HFFc6 (cell line): ENCODE results near the gene MKS1. TPM values are rescaled to one million over a fixed set of nuclear protein-coding genes. Genes with fewer than 3 reads are reported as not detected.

Source experiments
- DNase-seq: peaks from one replicate; pipeline ENCODE4 v3.0.0-alpha.2; 2018
- H3K27ac Mint-ChIP-seq: 2 replicates; pipeline ENCODE4 v1.8.0; 2020; ENCODE audit warnings: mild to moderate bottlenecking, mixed read lengths
- H3K27me3 Mint-ChIP-seq: 2 replicates; pipeline ENCODE4 v1.8.0; 2021; ENCODE audit warnings: mild to moderate bottlenecking, moderate library complexity, mixed read lengths; ENCODE audit not compliant: insufficient read depth
- H3K36me3 Mint-ChIP-seq: 2 replicates; pipeline ENCODE4 v1.8.0; 2021; ENCODE audit warnings: low read depth, mixed read lengths
- H3K4me1 Mint-ChIP-seq: 2 replicates; pipeline ENCODE4 v1.8.0; 2020; ENCODE audit warnings: low read depth, mixed read lengths
- H3K4me3 Mint-ChIP-seq: 2 replicates; pipeline ENCODE4 v1.8.0; 2020; ENCODE audit warnings: mild to moderate bottlenecking, moderate library complexity, mixed read lengths
- H3K9me3 Mint-ChIP-seq: 2 replicates; pipeline ENCODE4 v1.8.0; 2020; ENCODE audit warnings: mild to moderate bottlenecking, mixed read lengths
- long read RNA-seq: library from polyadenylated mRNA; unstranded; transcript quantifications from one replicate; pipeline ENCODE4 v2.0.0, GENCODE V29; 2019
- total RNA-seq, 6 experiments: library from RNA; stranded (reverse); fragmentation: NEBNext Ultra II Directional; extraction: Animal tissue kit (Norgen Biotek cat#: 25700); gene quantifications; 2 replicates in 1 of 6; 3 replicates in 5 of 6; pipeline ENCODE4 v1.2.3, GENCODE V29; 2021
- TF ChIP-seq, protein P1 (sequence below): fragments of 200-600 bp; sonication (generic); IDR thresholded peaks from 2 replicates; pipeline ENCODE4 v1.5.0; 2021; ENCODE audit warnings: antibody characterized with exemption, mild to moderate bottlenecking

Gene MKS1
- 10 to 100 TPM in 1 of 6 experiments, 1 to 10 TPM in 5; 8.3 to 10.4 (median 8.9) TPM for total RNA-seq
- long read RNA-seq, partial matches to known transcripts = 0 of 8 reads
- long read RNA-seq, other reads (novel, unspliced or antisense) = 4 of 8 reads

DNA sequence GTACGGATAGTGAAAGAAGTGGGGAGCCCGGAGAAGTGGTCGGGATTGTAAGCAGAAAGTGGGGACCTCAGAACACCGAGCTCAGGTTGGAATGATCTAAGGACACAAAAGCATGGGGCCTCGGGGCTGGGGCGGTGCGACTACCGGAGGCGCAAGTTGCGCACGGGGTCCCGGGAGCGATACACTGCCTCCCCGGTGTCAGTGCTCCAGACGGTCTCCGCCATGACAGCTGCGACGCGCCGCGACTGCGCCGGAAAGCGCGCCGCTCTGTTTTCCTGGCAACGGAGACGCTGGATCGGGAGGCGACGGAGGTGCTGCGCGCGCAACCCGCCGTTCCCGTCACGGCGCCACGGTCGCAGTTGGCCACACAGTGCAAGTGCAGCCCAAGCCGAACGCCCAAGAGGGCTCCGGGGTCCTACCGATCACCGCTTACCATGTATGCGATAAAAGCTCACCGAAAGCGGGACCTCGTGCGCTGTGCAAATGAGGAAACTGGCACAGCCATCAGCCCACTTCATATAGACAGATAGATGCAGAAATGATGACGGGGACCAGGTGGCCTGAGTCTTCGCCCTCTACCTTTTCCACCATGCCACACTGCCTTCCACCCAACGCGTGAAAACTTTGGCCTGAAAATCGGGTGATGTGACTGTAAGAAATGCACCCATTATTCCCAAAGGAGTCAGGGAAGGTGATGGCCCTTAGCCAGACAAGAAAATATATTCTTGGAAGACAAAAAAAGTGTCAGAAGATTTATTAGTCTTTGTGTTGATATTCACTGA lies at the start of gene MKS1:
MKS1 (minus strand) TSS at position 249 of the 782 bp plus-strand sequence; CDS start at position 224, 25 bp downstream.
- Mint-ChIP-seq H3K4me3 (peak within 1 kb of the TSS; percentile 89), H3K27me3 (no peaks in the 10 kb centered on the region), H3K9me3 (no peaks in the 10 kb centered on the region), H3K36me3 (no peaks in the 10 kb centered on the region), H3K27ac (peak within 1 kb of the TSS; percentile 88), H3K4me1 (peaks cover 23% of the 10 kb centered on the region)
- TF ChIP-seq, protein P1, sequence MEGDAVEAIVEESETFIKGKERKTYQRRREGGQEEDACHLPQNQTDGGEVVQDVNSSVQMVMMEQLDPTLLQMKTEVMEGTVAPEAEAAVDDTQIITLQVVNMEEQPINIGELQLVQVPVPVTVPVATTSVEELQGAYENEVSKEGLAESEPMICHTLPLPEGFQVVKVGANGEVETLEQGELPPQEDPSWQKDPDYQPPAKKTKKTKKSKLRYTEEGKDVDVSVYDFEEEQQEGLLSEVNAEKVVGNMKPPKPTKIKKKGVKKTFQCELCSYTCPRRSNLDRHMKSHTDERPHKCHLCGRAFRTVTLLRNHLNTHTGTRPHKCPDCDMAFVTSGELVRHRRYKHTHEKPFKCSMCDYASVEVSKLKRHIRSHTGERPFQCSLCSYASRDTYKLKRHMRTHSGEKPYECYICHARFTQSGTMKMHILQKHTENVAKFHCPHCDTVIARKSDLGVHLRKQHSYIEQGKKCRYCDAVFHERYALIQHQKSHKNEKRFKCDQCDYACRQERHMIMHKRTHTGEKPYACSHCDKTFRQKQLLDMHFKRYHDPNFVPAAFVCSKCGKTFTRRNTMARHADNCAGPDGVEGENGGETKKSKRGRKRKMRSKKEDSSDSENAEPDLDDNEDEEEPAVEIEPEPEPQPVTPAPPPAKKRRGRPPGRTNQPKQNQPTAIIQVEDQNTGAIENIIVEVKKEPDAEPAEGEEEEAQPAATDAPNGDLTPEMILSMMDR = peak; percentile 79
- peak; percentile 92 for DNase-seq

DNA sequence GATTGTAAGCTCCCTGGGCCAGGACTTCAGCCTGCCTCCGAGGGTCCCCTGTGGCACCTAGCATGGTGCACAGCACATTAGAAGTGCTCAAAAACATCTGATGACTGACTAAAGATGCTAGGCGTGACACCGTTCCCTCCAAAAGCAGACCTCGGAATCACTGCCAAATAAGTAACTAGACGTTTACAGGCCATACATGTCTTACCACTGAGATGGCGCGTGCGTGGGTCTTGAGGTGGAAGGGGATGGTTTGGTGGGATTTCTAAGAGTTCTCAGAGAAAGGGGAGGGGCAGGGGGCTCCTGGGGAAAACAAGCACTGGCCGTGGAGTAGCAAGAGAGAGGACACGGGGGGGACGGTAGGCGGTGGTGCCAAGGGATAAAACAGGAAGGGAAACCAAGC lies 49.3 kb upstream of the MKS1 start:
- TF ChIP-seq, protein P1 = no peak
- no peak overlapping the region for H3K27ac Mint-ChIP-seq

DNA sequence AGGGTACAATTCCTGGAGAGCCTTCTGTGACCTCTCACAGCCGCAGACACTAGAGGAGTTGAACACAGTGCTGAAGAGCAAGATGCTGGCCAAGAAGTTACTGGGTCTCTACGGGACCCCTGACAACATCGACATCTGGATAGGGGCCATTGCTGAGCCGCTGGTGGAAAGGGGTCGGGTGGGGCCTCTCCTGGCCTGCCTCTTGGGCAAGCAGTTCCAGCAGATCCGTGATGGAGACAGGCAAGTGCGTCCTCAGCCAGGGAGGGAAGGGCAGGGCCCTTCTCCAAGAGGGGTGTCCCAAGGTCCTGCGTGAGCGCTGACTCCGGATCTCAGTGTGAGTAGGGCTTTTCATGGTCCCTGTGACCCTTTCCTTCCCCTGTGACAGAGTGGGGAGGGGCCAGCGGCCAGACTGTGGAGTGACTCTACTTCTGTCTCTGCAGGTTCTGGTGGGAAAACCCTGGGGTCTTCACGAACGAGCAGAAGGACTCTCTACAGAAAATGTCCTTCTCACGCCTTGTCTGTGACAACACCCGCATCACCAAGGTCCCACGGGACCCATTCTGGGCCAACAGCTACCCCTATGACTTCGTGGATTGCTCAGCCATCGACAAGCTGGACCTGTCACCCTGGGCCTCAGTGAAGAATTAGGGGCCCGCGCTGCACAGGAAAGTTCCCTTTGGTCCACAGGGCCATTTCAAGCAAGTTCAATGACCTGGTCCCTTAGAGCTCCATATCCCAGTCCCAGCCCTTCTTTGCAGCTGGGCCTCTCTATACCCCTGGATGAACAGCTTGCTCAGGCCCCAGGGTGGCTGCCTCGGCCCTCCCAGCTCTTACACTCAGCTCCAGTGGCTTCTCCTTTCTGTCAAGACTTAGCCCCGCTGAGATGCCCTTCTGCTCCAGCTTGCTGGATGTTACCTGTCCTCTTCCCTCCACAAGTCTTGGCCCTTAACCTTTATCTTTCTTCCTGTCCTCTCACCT lies 48.6 kb upstream of the MKS1 start:
- Mint-ChIP-seq H3K4me1 (no peaks in the 10 kb centered on the region), H3K36me3 (no peaks in the 10 kb centered on the region), H3K27ac (no peak overlapping the region), H3K4me3 (no peak overlapping the region), H3K27me3 (peaks cover 33% of the 10 kb centered on the region), H3K9me3 (no peaks in the 10 kb centered on the region)
- TF ChIP-seq, protein P1 = no peak
- no peak for DNase-seq

More for the DNA sequence above, 49.3 kb upstream of the MKS1 start:
- Mint-ChIP-seq H3K4me1 (no peaks in the 10 kb centered on the region), H3K27me3 (peaks cover 28% of the 10 kb centered on the region), H3K36me3 (no peaks in the 10 kb centered on the region), H3K9me3 (no peaks in the 10 kb centered on the region), H3K4me3 (no peak overlapping the region)
- DNase-seq = no peak

DNA sequence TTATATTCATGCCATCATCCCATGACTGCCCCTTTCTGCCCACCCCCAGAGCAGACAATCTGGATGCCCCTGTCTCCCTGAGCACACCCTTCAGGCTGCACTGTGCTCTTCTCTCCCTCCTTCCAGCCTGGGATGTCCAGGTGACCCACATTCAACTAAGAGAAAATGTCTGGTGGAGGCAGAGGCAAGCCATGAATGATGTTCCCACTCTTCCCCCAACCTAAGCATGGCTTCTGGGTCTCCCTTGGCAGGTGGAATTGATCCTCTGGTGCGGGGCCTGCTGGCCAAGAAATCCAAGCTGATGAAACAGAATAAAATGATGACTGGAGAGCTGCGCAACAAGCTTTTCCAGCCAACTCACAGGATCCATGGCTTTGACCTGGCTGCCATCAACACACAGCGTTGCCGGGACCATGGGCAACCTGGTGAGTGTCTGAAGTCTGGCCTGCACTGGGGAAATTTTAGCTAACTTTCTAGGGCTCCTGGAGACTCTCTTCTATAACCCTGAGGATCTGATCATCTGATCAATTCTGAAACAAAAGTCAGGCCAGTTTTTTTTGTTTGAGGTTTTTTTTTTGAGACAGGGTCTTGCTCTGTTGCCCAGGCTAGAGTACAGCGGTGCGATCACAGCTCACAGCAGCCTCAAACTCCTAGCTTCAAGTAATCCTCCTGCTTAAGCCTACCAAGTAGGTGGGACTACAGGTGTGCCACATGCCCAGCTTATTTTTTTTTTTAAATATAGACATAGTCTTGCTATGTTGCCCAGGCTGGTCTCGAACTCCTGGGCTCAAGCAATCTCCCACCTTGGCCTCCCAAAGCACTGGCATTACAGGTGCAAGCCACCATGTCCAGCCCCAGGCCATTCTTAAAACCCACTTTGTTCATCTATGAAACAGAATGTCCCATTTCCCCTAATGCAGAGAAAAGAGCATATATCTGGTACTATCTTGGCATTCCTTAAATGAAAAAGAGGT lies 47.1 kb upstream of the MKS1 start:
- no peak overlapping the region for H3K27ac Mint-ChIP-seq
- no peak overlapping the region for H3K4me3 Mint-ChIP-seq
- no peak for DNase-seq
- TF ChIP-seq, protein P1 = no peak
- no peaks in the 10 kb centered on the region for H3K36me3 Mint-ChIP-seq
- H3K9me3 Mint-ChIP-seq = no peaks in the 10 kb centered on the region
- peaks cover 41% of the 10 kb centered on the region for H3K27me3 Mint-ChIP-seq
- H3K4me1 Mint-ChIP-seq = no peaks in the 10 kb centered on the region
